SK-N-SH treated with all-trans-retinoic acid at 6 μM for 48 hours (cell line): ENCODE results near the gene LAMA1.

Experiments
- ATAC-seq: fragments of 200-7000 bp; cut with Tn5 transposase; 3 replicates; pipeline ENCODE4 v1.9.1; 2020; ENCODE audit warnings: mild to moderate bottlenecking, moderate library complexity
- BACH2 ChIP-seq: fragments of 250-450 bp; sonication (Bioruptor Pico); IDR thresholded peaks from 2 replicates; pipeline ENCODE4 v1.9.0; 2021; ENCODE audit warnings: mild to moderate bottlenecking, borderline replicate concordance
- CREB5 ChIP-seq: fragments of 250-450 bp; sonication (Bioruptor Pico); IDR thresholded peaks from 2 replicates; pipeline ENCODE4 v1.5.1; 2020; ENCODE audit warnings: low read depth, mild to moderate bottlenecking, moderate library complexity
- CSDC2 ChIP-seq: fragments of 250-450 bp; sonication (Bioruptor Pico); IDR thresholded peaks from 2 replicates; pipeline ENCODE4 v1.5.0; 2020; ENCODE audit warnings: mild to moderate bottlenecking, moderate library complexity
- ESRRG ChIP-seq: fragments of 250-450 bp; sonication (Bioruptor Pico); IDR thresholded peaks from 2 replicates; pipeline ENCODE4 v1.6.1; 2021; ENCODE audit warnings: mild to moderate bottlenecking
- GLIS3 ChIP-seq: fragments of 250-450 bp; sonication (Bioruptor Pico); IDR thresholded peaks from 2 replicates; pipeline ENCODE4 v1.5.0; 2020; ENCODE audit warnings: mild to moderate bottlenecking, moderate library complexity
- ISL1 ChIP-seq: fragments of 250-450 bp; sonication (Bioruptor Pico); IDR thresholded peaks from 2 replicates; pipeline ENCODE4 v2.1.2; 2022; ENCODE audit warnings: mild to moderate bottlenecking, moderate library complexity
- OSR1 ChIP-seq: fragments of 250-450 bp; sonication (Bioruptor Pico); IDR thresholded peaks from 2 replicates; pipeline ENCODE4 v1.8.0; 2022; ENCODE audit warnings: moderate library complexity, mild to moderate bottlenecking, inconsistent platforms
- PATZ1 ChIP-seq: fragments of 250-450 bp; sonication (Bioruptor Pico); IDR thresholded peaks from 2 replicates; pipeline ENCODE4 v1.8.0; 2020; ENCODE audit warnings: mild to moderate bottlenecking, moderate library complexity, borderline replicate concordance
- PPARA ChIP-seq: fragments of 250-450 bp; sonication (Bioruptor Pico); IDR thresholded peaks from 2 replicates; pipeline ENCODE4 v1.5.0; 2020; ENCODE audit warnings: mild to moderate bottlenecking, borderline replicate concordance
- RARB ChIP-seq: fragments of 250-450 bp; sonication (Bioruptor Pico); IDR thresholded peaks from 2 replicates; pipeline ENCODE4 v1.8.0; 2021; ENCODE audit warnings: mild to moderate bottlenecking, moderate library complexity
- SNAI2 ChIP-seq: fragments of 250-450 bp; sonication (Bioruptor Pico); IDR thresholded peaks from 2 replicates; pipeline ENCODE4 v1.5.0; 2020; ENCODE audit warnings: mild to moderate bottlenecking, moderate library complexity
- TCF4 ChIP-seq: fragments of 250-450 bp; sonication (Bioruptor Pico); IDR thresholded peaks from 2 replicates; pipeline ENCODE4 v1.8.0; 2021; ENCODE audit warnings: mild to moderate bottlenecking, moderate library complexity, borderline replicate concordance
- TOX ChIP-seq: fragments of 250-450 bp; sonication (Bioruptor Pico); IDR thresholded peaks from 2 replicates; pipeline ENCODE4 v1.8.0; 2021; ENCODE audit warnings: mild to moderate bottlenecking, moderate library complexity, borderline replicate concordance
- ZC3H10 ChIP-seq: fragments of 250-450 bp; sonication (Bioruptor Pico); IDR thresholded peaks from 2 replicates; pipeline ENCODE4 v1.5.1; 2021; ENCODE audit warnings: mild to moderate bottlenecking, moderate library complexity
- ZFP3 ChIP-seq: fragments of 250-450 bp; sonication (Bioruptor Pico); IDR thresholded peaks from 2 replicates; pipeline ENCODE4 v1.5.0; 2020; ENCODE audit warnings: mild to moderate bottlenecking, moderate library complexity
- ZFP30 ChIP-seq: fragments of 450-650 bp; formaldehyde crosslinking; IDR thresholded peaks from 2 replicates; pipeline ENCODE4 v1.5.0; 2022; ENCODE audit warnings: mild to moderate bottlenecking, moderate library complexity
- ZNF565 ChIP-seq: fragments of 450-650 bp; formaldehyde crosslinking; conservative IDR thresholded peaks from 2 replicates; pipeline ENCODE4 v1.5.0; 2020; ENCODE audit warnings: low read depth, mild to moderate bottlenecking, moderate library complexity
- ZNF8 ChIP-seq: fragments of 450-650 bp; formaldehyde crosslinking; IDR thresholded peaks from 2 replicates; pipeline ENCODE4 v1.5.0; 2020; ENCODE audit warnings: mild to moderate bottlenecking, moderate library complexity
- TF ChIP-seq, protein P1 (sequence below): fragments of 250-450 bp; sonication (Bioruptor Pico); IDR thresholded peaks from 2 replicates; pipeline ENCODE4 v1.5.0; 2020; ENCODE audit warnings: mild to moderate bottlenecking, moderate library complexity
- TF ChIP-seq, protein P2 (sequence below): fragments of 250-450 bp; sonication (Bioruptor Pico); IDR thresholded peaks from 2 replicates; pipeline ENCODE4 v1.5.1; 2021; ENCODE audit warnings: mild to moderate bottlenecking, moderate library complexity

The LAMA1 gene

GRCh38 chr18:7017013-7017412, 100.6 kb downstream of the LAMA1 start (continued):
- TF ChIP-seq GLIS3 (CRISPR knock-in tag): no peak
- no peak for TF ChIP-seq ZFP30 (CRISPR knock-in tag)

DNA sequence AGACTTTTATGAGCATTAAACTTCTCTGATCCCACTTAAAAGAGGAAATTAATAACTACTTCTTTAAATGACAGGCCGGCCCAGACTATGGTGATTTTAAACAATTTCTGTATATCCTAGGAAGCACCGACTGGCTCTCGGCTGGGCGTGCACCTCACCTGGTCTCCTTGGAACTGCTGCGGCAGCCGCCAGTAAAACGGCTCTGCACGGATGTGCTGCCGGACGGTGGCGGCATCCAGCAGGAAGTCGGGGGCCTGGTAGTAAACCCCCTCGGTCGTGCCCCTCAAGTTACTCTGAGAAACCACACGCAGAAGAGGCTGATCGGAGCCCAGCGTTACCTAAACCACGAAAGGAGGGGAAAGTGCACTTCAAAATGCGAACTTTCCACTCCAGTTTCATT, 106.5 kb downstream of the LAMA1 start:
- TF ChIP-seq CSDC2 (no peak), TCF4 (CRISPR knock-in tag) (no peak), ZNF8 (no peak), TOX (CRISPR knock-in tag) (no peak), OSR1 (CRISPR knock-in tag) (no peak), ZFP3 (CRISPR knock-in tag) (no peak), SNAI2 (CRISPR knock-in tag) (no peak)
- ATAC-seq: no peak

DNA sequence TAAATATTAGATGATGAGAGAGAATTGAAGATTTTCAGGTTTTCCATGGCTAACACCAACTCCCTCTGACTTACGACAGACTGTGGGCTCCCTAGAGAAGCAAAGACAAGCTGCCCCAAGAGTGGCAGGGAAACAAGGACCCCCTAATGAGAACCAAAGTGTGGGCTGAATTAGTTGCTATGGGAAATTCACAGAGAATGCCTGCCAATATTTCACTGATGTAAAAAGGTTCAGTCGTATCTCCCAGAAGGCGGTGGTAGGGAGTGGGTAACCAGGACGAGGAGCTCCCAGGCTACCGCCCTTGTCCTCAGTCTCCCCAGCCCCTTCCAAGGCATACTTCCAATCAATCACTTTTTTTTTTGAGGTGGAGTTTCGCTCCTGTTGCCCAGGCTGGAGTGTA, 113.6 kb downstream of the LAMA1 start:
- ATAC-seq: no peak
- TF ChIP-seq ISL1 (CRISPR knock-in tag) (no peak), PATZ1 (CRISPR knock-in tag) (no peak), CREB5 (CRISPR knock-in tag) (no peak), ZC3H10 (CRISPR knock-in tag) (no peak), ZFP30 (CRISPR knock-in tag) (no peak), ZNF565 (CRISPR knock-in tag) (no peak), TOX (CRISPR knock-in tag) (no peak), TCF4 (CRISPR knock-in tag) (no peak), SNAI2 (CRISPR knock-in tag) (no peak), ESRRG (CRISPR knock-in tag) (no peak), GLIS3 (CRISPR knock-in tag) (no peak), CSDC2 (no peak), PPARA (no peak)
- TF ChIP-seq, protein P1, sequence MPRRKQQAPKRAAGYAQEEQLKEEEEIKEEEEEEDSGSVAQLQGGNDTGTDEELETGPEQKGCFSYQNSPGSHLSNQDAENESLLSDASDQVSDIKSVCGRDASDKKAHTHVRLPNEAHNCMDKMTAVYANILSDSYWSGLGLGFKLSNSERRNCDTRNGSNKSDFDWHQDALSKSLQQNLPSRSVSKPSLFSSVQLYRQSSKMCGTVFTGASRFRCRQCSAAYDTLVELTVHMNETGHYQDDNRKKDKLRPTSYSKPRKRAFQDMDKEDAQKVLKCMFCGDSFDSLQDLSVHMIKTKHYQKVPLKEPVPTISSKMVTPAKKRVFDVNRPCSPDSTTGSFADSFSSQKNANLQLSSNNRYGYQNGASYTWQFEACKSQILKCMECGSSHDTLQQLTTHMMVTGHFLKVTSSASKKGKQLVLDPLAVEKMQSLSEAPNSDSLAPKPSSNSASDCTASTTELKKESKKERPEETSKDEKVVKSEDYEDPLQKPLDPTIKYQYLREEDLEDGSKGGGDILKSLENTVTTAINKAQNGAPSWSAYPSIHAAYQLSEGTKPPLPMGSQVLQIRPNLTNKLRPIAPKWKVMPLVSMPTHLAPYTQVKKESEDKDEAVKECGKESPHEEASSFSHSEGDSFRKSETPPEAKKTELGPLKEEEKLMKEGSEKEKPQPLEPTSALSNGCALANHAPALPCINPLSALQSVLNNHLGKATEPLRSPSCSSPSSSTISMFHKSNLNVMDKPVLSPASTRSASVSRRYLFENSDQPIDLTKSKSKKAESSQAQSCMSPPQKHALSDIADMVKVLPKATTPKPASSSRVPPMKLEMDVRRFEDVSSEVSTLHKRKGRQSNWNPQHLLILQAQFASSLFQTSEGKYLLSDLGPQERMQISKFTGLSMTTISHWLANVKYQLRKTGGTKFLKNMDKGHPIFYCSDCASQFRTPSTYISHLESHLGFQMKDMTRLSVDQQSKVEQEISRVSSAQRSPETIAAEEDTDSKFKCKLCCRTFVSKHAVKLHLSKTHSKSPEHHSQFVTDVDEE: no peak
- TF ChIP-seq, protein P2, sequence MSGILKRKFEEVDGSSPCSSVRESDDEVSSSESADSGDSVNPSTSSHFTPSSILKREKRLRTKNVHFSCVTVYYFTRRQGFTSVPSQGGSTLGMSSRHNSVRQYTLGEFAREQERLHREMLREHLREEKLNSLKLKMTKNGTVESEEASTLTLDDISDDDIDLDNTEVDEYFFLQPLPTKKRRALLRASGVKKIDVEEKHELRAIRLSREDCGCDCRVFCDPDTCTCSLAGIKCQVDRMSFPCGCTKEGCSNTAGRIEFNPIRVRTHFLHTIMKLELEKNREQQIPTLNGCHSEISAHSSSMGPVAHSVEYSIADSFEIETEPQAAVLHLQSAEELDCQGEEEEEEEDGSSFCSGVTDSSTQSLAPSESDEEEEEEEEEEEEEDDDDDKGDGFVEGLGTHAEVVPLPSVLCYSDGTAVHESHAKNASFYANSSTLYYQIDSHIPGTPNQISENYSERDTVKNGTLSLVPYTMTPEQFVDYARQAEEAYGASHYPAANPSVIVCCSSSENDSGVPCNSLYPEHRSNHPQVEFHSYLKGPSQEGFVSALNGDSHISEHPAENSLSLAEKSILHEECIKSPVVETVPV (CRISPR knock-in tag): no peak
- TF ChIP-seq, all 23 proteins: peak for 0

GRCh38 chr18:7002107-7002506, 115.5 kb downstream of the LAMA1 start:
- TF ChIP-seq CSDC2: no peak
- TF ChIP-seq ZNF565 (CRISPR knock-in tag): no peak
- TF ChIP-seq TCF4 (CRISPR knock-in tag): no peak
- TF ChIP-seq BACH2: no peak
- TF ChIP-seq, protein P1: no peak
- TF ChIP-seq TOX (CRISPR knock-in tag): no peak
- no peak for TF ChIP-seq RARB (CRISPR knock-in tag)
- no peak for ATAC-seq
